ENCODE measurements around the gene MYBPC1. TPM values are rescaled to one million over a fixed set of nuclear protein-coding genes. Genes with fewer than 3 reads are reported as not detected.

The MYBPC1 gene
- total RNA-seq, 1 donor, result not detected

DNA sequence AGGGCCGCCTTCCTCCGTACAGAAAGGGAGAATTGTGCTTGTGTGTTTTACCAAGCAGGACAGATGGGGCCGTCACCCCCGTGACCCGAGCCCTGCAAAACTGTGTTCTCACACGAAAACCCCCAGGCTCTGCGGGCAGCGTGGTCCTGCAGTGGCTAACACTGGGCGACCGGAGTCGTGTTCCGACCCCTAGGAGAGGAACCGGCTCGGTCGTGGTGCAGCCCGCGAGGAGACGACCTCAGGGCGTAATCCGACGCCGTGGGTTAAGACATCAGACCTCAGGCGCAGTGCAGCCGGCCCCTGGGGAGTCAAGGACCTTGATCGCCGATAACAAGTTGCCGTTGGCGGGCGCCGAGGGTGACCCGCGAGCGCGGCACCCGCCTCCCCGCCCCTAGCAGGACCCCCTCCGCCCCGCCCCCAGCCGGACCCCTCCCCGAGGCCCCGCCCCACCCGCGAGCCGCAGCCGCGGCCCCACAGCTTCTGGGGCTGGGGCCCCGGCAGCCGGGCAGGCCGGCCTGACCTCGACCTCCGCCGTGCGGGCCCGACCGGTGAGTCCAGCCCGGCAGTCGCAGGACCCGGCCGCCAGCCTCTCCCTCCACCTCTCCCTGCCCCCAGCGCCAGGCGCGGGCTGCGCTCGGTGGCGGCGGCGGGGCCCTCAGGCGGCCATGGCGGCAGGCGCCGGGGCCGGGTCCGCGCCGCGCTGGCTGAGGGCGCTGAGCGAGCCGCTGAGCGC, 102.6 kb downstream of the MYBPC1 start, which contains the start of gene CHPT1:
Gene CHPT1 (plus strand): TSS at position 444 of the 733 bp plus-strand sequence. CDS start 222 bp downstream, at position 666.
- peaks cover 6% of the 10 kb centered on the region for H3K4me1 ChIP-seq (ENCODE audit: insufficient read depth, low read length)
- H3K27me3 ChIP-seq (ENCODE audit: insufficient read depth, low read length), result no peaks in the 10 kb centered on the region
- DNase-seq (ENCODE audit: insufficient read length, low spot score, missing footprints), result peak; percentile 93
- peak within 1 kb of the TSS; percentile 96 for H2AFZ ChIP-seq (ENCODE audit: low read length)
- peak within 1 kb of the TSS; percentile 94 for H3K4me2 ChIP-seq (ENCODE audit: insufficient read depth, low read length)
- H3K4me3 ChIP-seq (ENCODE audit: insufficient read depth, low read length), result peak within 1 kb of the TSS; percentile 83
- H3K9me3 ChIP-seq (ENCODE audit: low read depth, low read length), result no peaks in the 10 kb centered on the region
- no peaks in the 10 kb centered on the region for H4K20me1 ChIP-seq (ENCODE audit: insufficient read depth, low read length)
- no peaks in the 10 kb centered on the region for H3K36me3 ChIP-seq (ENCODE audit: insufficient read depth, low read length)
- TF ChIP-seq, protein P1, sequence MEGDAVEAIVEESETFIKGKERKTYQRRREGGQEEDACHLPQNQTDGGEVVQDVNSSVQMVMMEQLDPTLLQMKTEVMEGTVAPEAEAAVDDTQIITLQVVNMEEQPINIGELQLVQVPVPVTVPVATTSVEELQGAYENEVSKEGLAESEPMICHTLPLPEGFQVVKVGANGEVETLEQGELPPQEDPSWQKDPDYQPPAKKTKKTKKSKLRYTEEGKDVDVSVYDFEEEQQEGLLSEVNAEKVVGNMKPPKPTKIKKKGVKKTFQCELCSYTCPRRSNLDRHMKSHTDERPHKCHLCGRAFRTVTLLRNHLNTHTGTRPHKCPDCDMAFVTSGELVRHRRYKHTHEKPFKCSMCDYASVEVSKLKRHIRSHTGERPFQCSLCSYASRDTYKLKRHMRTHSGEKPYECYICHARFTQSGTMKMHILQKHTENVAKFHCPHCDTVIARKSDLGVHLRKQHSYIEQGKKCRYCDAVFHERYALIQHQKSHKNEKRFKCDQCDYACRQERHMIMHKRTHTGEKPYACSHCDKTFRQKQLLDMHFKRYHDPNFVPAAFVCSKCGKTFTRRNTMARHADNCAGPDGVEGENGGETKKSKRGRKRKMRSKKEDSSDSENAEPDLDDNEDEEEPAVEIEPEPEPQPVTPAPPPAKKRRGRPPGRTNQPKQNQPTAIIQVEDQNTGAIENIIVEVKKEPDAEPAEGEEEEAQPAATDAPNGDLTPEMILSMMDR (IDR thresholded peaks at IDR 0.05; ENCODE audit: extremely low read depth, low read depth, low read length), result no peak
- peak within 1 kb of the TSS; percentile 51 for H3K27ac ChIP-seq (ENCODE audit: low read depth, low read length)
- H3K79me2 ChIP-seq (ENCODE audit: insufficient read depth, low read length), result peaks cover 48% of the 10 kb centered on the region

DNA sequence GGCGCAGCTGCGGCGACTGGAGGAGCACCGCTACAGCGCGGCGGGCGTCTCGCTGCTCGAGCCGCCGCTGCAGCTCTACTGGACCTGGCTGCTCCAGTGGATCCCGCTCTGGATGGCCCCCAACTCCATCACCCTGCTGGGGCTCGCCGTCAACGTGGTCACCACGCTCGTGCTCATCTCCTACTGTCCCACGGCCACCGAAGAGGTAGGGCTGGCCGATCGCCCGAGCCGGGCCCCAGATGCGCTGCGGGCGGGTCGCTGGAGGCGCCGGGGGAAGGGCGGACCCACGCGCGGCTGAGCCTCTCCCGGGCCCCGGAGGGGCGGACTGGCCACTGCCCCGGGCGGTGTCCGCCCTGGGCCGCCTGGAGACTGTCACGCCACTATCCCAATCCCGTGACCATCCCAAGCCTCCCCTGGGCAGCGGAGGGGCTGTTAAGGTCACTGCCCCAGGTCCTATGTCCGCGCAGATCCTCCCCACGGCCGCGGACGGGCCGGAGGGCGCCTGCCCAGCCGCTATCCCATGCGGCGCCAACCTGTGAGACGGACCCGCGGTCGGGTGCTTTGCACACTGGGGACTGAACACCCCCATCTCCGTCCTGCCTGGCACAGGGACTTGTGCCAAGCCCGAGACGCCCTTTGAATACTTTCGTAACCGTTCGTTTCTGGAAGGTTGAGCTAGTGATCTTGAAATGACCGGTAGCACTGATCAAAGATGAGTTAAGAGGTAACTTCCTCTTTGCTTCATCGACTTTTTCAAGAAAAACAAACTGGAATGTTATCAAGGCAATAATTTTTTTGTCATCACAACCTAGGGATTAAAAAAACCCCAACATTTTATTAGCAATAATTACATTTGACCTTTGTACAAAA, 103.4 kb downstream of the MYBPC1 start:
- Histone ChIP-seq H3K79me2 (ENCODE audit: insufficient read depth, low read length) (peaks cover 54% of the 10 kb centered on the region), H2AFZ (ENCODE audit: low read length) (peak overlapping the region; percentile 91), H3K4me1 (ENCODE audit: insufficient read depth, low read length) (peaks cover 6% of the 10 kb centered on the region), H4K20me1 (ENCODE audit: insufficient read depth, low read length) (no peaks in the 10 kb centered on the region), H3K27me3 (ENCODE audit: insufficient read depth, low read length) (no peaks in the 10 kb centered on the region), H3K4me2 (ENCODE audit: insufficient read depth, low read length) (peak overlapping the region; percentile 74), H3K9me3 (ENCODE audit: low read depth, low read length) (no peaks in the 10 kb centered on the region), H3K27ac (ENCODE audit: low read depth, low read length) (peak overlapping the region; percentile 51), H3K36me3 (ENCODE audit: insufficient read depth, low read length) (no peaks in the 10 kb centered on the region), H3K4me3 (ENCODE audit: insufficient read depth, low read length) (peak overlapping the region; percentile 83)
- TF ChIP-seq, protein P1 (IDR thresholded peaks at IDR 0.05; ENCODE audit: extremely low read depth, low read depth, low read length), result no peak
- peak; percentile 92 for DNase-seq (ENCODE audit: insufficient read length, low spot score, missing footprints)

DNA sequence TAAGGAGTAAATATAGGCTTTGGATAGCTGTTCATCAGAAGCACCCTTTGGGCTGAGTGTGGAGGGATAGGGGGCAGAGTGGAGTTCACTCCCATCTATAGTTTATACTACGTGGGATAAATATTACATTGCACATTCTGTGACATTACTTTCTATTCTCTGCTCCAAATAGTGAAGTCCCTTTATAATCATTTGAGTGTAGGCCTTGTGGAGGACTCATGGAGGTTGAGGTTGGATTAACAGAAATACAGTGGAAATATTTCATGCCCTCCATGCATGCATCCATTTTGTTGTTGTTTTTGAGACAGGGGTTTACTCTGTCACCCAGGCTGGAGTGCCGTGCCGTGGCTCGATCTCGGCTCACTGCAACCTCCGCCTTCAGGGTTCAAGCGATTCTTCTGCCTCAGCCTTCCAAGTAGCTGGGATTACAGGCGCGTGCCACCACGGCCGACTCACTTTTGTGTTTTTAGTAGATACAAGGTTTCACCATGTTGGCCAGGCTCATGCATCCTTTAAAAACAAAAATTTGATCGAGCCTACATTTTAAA, 104.1 kb downstream of the MYBPC1 start:
- Histone ChIP-seq H3K79me2 (ENCODE audit: insufficient read depth, low read length) (peaks cover 61% of the 10 kb centered on the region), H3K27me3 (ENCODE audit: insufficient read depth, low read length) (no peaks in the 10 kb centered on the region), H3K27ac (ENCODE audit: low read depth, low read length) (no peak overlapping the region), H3K4me3 (ENCODE audit: insufficient read depth, low read length) (peak overlapping the region; percentile 83), H3K36me3 (ENCODE audit: insufficient read depth, low read length) (no peaks in the 10 kb centered on the region), H3K4me1 (ENCODE audit: insufficient read depth, low read length) (peaks cover 6% of the 10 kb centered on the region), H3K9me3 (ENCODE audit: low read depth, low read length) (no peaks in the 10 kb centered on the region), H2AFZ (ENCODE audit: low read length) (peak overlapping the region; percentile 91), H3K4me2 (ENCODE audit: insufficient read depth, low read length) (peak overlapping the region; percentile 74), H4K20me1 (ENCODE audit: insufficient read depth, low read length) (no peaks in the 10 kb centered on the region)
- DNase-seq (ENCODE audit: insufficient read length, low spot score, missing footprints), result peak; percentile 87
- TF ChIP-seq, protein P1 (IDR thresholded peaks at IDR 0.05; ENCODE audit: extremely low read depth, low read depth, low read length), result peak; percentile 29
